Measurements from ENCODE around the gene ERICH6B.

DNA sequence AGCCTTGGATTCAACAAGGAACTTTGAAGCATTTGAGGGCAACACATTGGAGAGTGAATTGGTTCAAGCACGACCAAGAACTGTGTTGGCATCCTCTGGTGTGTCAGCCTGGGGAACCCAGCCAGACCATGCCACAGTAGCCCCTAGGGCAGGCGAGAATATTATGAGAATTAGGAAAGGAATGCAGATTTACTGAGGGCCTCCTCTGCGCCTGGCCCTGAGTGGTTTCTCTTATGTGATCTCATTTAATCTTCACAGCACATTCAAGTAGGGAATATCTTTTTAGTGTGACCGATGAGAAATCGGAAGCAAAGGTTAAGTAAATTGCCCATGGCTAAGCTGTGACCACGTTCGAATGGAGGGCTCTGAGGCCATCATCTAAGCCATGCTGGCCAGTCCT is 15.3 kb upstream of the ERICH6B start:
- TF ChIP-seq ZFP30 (CRISPR knock-in tag; IDR thresholded peaks at IDR 0.05) (no peak), SNAI2 (CRISPR knock-in tag; IDR thresholded peaks at IDR 0.05) (no peak), ZNF565 (CRISPR knock-in tag; conservative IDR thresholded peaks at IDR 0.05; ENCODE audit: low read depth) (no peak)
- TF ChIP-seq, protein P1, sequence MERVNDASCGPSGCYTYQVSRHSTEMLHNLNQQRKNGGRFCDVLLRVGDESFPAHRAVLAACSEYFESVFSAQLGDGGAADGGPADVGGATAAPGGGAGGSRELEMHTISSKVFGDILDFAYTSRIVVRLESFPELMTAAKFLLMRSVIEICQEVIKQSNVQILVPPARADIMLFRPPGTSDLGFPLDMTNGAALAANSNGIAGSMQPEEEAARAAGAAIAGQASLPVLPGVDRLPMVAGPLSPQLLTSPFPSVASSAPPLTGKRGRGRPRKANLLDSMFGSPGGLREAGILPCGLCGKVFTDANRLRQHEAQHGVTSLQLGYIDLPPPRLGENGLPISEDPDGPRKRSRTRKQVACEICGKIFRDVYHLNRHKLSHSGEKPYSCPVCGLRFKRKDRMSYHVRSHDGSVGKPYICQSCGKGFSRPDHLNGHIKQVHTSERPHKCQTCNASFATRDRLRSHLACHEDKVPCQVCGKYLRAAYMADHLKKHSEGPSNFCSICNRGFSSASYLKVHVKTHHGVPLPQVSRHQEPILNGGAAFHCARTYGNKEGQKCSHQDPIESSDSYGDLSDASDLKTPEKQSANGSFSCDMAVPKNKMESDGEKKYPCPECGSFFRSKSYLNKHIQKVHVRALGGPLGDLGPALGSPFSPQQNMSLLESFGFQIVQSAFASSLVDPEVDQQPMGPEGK (CRISPR knock-in tag; IDR thresholded peaks at IDR 0.05; ENCODE audit: borderline replicate concordance), result no peak
- TF ChIP-seq, protein P2, sequence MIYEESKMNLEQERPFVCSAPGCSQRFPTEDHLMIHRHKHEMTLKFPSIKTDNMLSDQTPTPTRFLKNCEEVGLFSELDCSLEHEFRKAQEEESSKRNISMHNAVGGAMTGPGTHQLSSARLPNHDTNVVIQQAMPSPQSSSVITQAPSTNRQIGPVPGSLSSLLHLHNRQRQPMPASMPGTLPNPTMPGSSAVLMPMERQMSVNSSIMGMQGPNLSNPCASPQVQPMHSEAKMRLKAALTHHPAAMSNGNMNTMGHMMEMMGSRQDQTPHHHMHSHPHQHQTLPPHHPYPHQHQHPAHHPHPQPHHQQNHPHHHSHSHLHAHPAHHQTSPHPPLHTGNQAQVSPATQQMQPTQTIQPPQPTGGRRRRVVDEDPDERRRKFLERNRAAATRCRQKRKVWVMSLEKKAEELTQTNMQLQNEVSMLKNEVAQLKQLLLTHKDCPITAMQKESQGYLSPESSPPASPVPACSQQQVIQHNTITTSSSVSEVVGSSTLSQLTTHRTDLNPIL (CRISPR knock-in tag; IDR thresholded peaks at IDR 0.05; ENCODE audit: low read depth), result no peak

Data from SK-N-SH treated with all-trans-retinoic acid at 6 μM for 48 hours (cell line).